Naive thymus-derived CD8-positive, alpha-beta T cell (primary cell): ENCODE data around the gene OR4X1. TPM values are rescaled to one million over a fixed set of nuclear protein-coding genes. Genes with fewer than 3 reads are reported as not detected.
"Not testable (repeated sequence)": the region's sequence is repeated elsewhere in the genome, so short reads cannot be mapped to it uniquely, and the experiment has no call there.

Source experiments
- ATAC-seq, 2 donors: fragments of 150-1000 bp; cut with Tn5 transposase in 1 of 2; sonication (Bioruptor Pico), chemical (Tn5 transposase) in 1 of 2; 1 replicate in 1 of 2; 2 replicates in 1 of 2; pipeline ENCODE4 v1.10.0; 2021; ENCODE audit warnings: mild to moderate bottlenecking in 2 of 2, moderate library complexity in 2 of 2
- POLR2A ChIA-PET: fragments of 350-600 bp; sonication (Branson Sonifier 250); formaldehyde crosslinking; loops from one replicate; lab custom pipeline; 2021; ENCODE audit warnings: antibody characterized with exemption; lab: Charles Lee
- DNase-seq, 10 donors: peaks; one replicate each; pipeline versions ENCODE4 v3.0.0 to v3.0.0-alpha.2; 2020 to 2022
- H3K27ac Mint-ChIP-seq, 10 donors: one replicate each; pipeline ENCODE4 v1.8.0; 2020 to 2022; ENCODE audit warnings: mild to moderate bottlenecking in 10 of 10, mixed read lengths in 10 of 10, moderate library complexity in 4 of 10, inconsistent platforms in 1 of 10
- H3K27me3 Mint-ChIP-seq, 5 donors: one replicate each; pipeline ENCODE4 v1.8.0; 2021 to 2022; ENCODE audit warnings: mixed read lengths in 5 of 5
- H3K36me3 Mint-ChIP-seq, 3 donors: one replicate each; pipeline ENCODE4 v1.8.0; 2020 to 2022; ENCODE audit warnings: mixed read lengths in 3 of 3, mild to moderate bottlenecking in 2 of 3, inconsistent platforms in 1 of 3
- H3K4me1 Mint-ChIP-seq, 4 donors: one replicate each; pipeline ENCODE4 v1.8.0; 2021 to 2022; ENCODE audit warnings: mixed read lengths in 4 of 4
- H3K4me3 Mint-ChIP-seq, 10 donors: one replicate each; pipeline ENCODE4 v1.8.0; 2020 to 2022; ENCODE audit warnings: mild to moderate bottlenecking in 10 of 10, mixed read lengths in 10 of 10, moderate library complexity in 6 of 10, inconsistent platforms in 1 of 10
- H3K9me3 Mint-ChIP-seq, 9 donors: one replicate each; pipeline ENCODE4 v1.8.0; 2020 to 2022; ENCODE audit warnings: mixed read lengths in 9 of 9, mild to moderate bottlenecking in 3 of 9, inconsistent platforms in 1 of 9, moderate library complexity in 1 of 9
- polyA plus RNA-seq, 3 donors: library from polyadenylated mRNA; unstranded; fragments of 300-500 nt; fragmentation: Illumina TruSeq; gene quantifications; one replicate each; pipeline ENCODE4 v1.2.3, GENCODE V29; 2021
- total RNA-seq, 8 experiments: library from RNA in 2 of 8; stranded (reverse) in 2 of 8; gene quantifications; one replicate each; pipeline ENCODE4 v1.2.3 and lab custom pipeline; 2021 to 2026

The OR4X1 gene
- total RNA-seq (not detected), polyA plus RNA-seq (not detected), total RNA-seq (lab: John Stamatoyannopoulos, UW) (0 reads per million in 6 experiments)

- ATAC-seq (no peak), DNase-seq (no peak)
- no peaks in the 10 kb centered on the region for H3K36me3 Mint-ChIP-seq
- peaks cover 0 to 2% (median 0%) of the 10 kb centered on the region in 4 donors for H3K4me1 Mint-ChIP-seq
- H3K9me3 Mint-ChIP-seq: peaks cover 0 to 18% (median 0%) of the 10 kb centered on the region in 9 donors
- no peak within 1 kb of the TSS for H3K4me3 Mint-ChIP-seq
- peaks cover 0 to 4% (median 0%) of the 10 kb centered on the region in 5 donors for H3K27me3 Mint-ChIP-seq
- H3K27ac Mint-ChIP-seq: peak within 1 kb of the TSS in 3 of 10 donors; percentile 51 to 74 (median 72)
- POLR2A ChIA-PET: no interaction called here
Measured at GRCh38 chr11:48263423-48263911, at the start of gene OR4X1. OR4X1 (plus strand) TSS chr11:48263861; CDS start chr11:48263861, 0 bp downstream.

GRCh38 chr11:48216510-48216909, 47.2 kb upstream of the OR4X1 start, which contains the start of gene OR4B1:
OR4B1 (plus strand) TSS chr11:48216810; CDS start chr11:48216810, 0 bp downstream.
- POLR2A ChIA-PET: no interaction called here
- no peak for DNase-seq
- peaks cover 0 to 17% (median 4%) of the 10 kb centered on the region in 5 donors for H3K27me3 Mint-ChIP-seq
- no peaks in the 10 kb centered on the region for H3K4me1 Mint-ChIP-seq
- H3K27ac Mint-ChIP-seq: no peak within 1 kb of the TSS
- no peak for ATAC-seq
- no peaks in the 10 kb centered on the region for H3K9me3 Mint-ChIP-seq
- no peak within 1 kb of the TSS for H3K4me3 Mint-ChIP-seq
- H3K36me3 Mint-ChIP-seq: no peaks in the 10 kb centered on the region

GRCh38 chr11:48228761-48229160, 34.9 kb upstream of the OR4X1 start:
- Mint-ChIP-seq H3K27ac (no peak overlapping the region), H3K9me3 (peaks cover 0 to 11% (median 3%) of the 10 kb centered on the region in 9 donors), H3K4me1 (no peaks in the 10 kb centered on the region), H3K27me3 (peaks cover 1 to 19% (median 6%) of the 10 kb centered on the region in 5 donors), H3K36me3 (no peaks in the 10 kb centered on the region), H3K4me3 (no peak overlapping the region)
- DNase-seq: no peak
- POLR2A ChIA-PET: no interaction called here
- no peak for ATAC-seq

- H3K4me3 Mint-ChIP-seq, H3K4me1 Mint-ChIP-seq, POLR2A ChIA-PET, DNase-seq, H3K36me3 Mint-ChIP-seq, H3K27ac Mint-ChIP-seq, ATAC-seq: not testable (repeated sequence)
- Mint-ChIP-seq H3K27me3 (peaks cover 3 to 21% (median 7%) of the 10 kb centered on the region in 5 donors), H3K9me3 (peaks cover 0 to 20% (median 3%) of the 10 kb centered on the region in 9 donors)
Measured at GRCh38 chr11:48230057-48230456, 33.6 kb upstream of the OR4X1 start.

- Mint-ChIP-seq H3K9me3 (peaks cover 0 to 19% (median 4%) of the 10 kb centered on the region in 9 donors), H3K36me3 (peaks cover 0 to 11% (median 4%) of the 10 kb centered on the region in 3 donors), H3K4me3 (no peak overlapping the region), H3K27ac (no peak overlapping the region), H3K4me1 (no peaks in the 10 kb centered on the region), H3K27me3 (peaks cover 12 to 51% (median 24%) of the 10 kb centered on the region in 5 donors)
- DNase-seq (no peak), ATAC-seq (no peak)
- POLR2A ChIA-PET: no interaction called here
Measured at GRCh38 chr11:48237727-48238126, 25.9 kb upstream of the OR4X1 start.

GRCh38 chr11:48242501-48242900, 21.2 kb upstream of the OR4X1 start:
- H3K4me1 Mint-ChIP-seq: no peaks in the 10 kb centered on the region
- H3K36me3 Mint-ChIP-seq: peaks cover 0 to 4% (median under 1%) of the 10 kb centered on the region in 3 donors
- peaks cover 17 to 54% (median 29%) of the 10 kb centered on the region in 5 donors for H3K27me3 Mint-ChIP-seq
- POLR2A ChIA-PET: no interaction called here
- no peak for ATAC-seq
- peaks cover 0 to 5% (median 0%) of the 10 kb centered on the region in 9 donors for H3K9me3 Mint-ChIP-seq
- no peak for DNase-seq
- H3K27ac Mint-ChIP-seq: no peak overlapping the region
- H3K4me3 Mint-ChIP-seq: no peak overlapping the region

GRCh38 chr11:48244804-48245203, 18.9 kb upstream of the OR4X1 start, which contains the start of gene OR4X2:
OR4X2 (plus strand) TSS chr11:48245104; CDS start chr11:48245104, 0 bp downstream.
- peaks cover 0 to 14% (median 7%) of the 10 kb centered on the region in 9 donors for H3K9me3 Mint-ChIP-seq
- POLR2A ChIA-PET: no interaction called here
- no peak within 1 kb of the TSS for H3K27ac Mint-ChIP-seq
- H3K4me3 Mint-ChIP-seq: no peak within 1 kb of the TSS
- no peak for ATAC-seq
- no peaks in the 10 kb centered on the region for H3K4me1 Mint-ChIP-seq
- no peak for DNase-seq
- peaks cover 18 to 45% (median 27%) of the 10 kb centered on the region in 5 donors for H3K27me3 Mint-ChIP-seq
- H3K36me3 Mint-ChIP-seq: peaks cover 0 to 4% (median 0%) of the 10 kb centered on the region in 3 donors

- peaks cover 4 to 20% (median 17%) of the 10 kb centered on the region in 5 donors for H3K27me3 Mint-ChIP-seq
- no peaks in the 10 kb centered on the region for H3K4me1 Mint-ChIP-seq
- H3K36me3 Mint-ChIP-seq: no peaks in the 10 kb centered on the region
- no peak for DNase-seq
- POLR2A ChIA-PET: no interaction called here
- H3K9me3 Mint-ChIP-seq: peaks cover 0 to 19% (median 8%) of the 10 kb centered on the region in 9 donors
- H3K4me3 Mint-ChIP-seq: no peak overlapping the region
- no peak for ATAC-seq
- no peak overlapping the region for H3K27ac Mint-ChIP-seq
Measured at GRCh38 chr11:48248902-48249301, 14.8 kb upstream of the OR4X1 start.

GRCh38 chr11:48261600-48261999, 2.1 kb upstream of the OR4X1 start:
- Mint-ChIP-seq H3K27me3 (peaks cover 3 to 17% (median 8%) of the 10 kb centered on the region in 5 donors), H3K27ac (no peak overlapping the region), H3K36me3 (no peaks in the 10 kb centered on the region), H3K9me3 (peaks cover 0 to 18% (median 0%) of the 10 kb centered on the region in 9 donors), H3K4me3 (no peak overlapping the region), H3K4me1 (peaks cover 0 to 2% (median 0%) of the 10 kb centered on the region in 4 donors)
- DNase-seq: no peak
- no peak for ATAC-seq
- POLR2A ChIA-PET: no interaction called here

- H3K27me3 Mint-ChIP-seq: peaks cover 0 to 18% (median 4%) of the 10 kb centered on the region in 5 donors
- DNase-seq: no peak
- ATAC-seq: no peak
- POLR2A ChIA-PET: no interaction called here
- H3K4me3 Mint-ChIP-seq: no peak overlapping the region
- no peaks in the 10 kb centered on the region for H3K9me3 Mint-ChIP-seq
- H3K36me3 Mint-ChIP-seq: no peaks in the 10 kb centered on the region
- no peaks in the 10 kb centered on the region for H3K4me1 Mint-ChIP-seq
- peak overlapping the region in 1 of 10 donors; percentile 24 for H3K27ac Mint-ChIP-seq
Measured at GRCh38 chr11:48270621-48271020, 7.0 kb downstream of the OR4X1 start.

- H3K4me1 Mint-ChIP-seq: no peaks in the 10 kb centered on the region
- ATAC-seq: no peak
- H3K9me3 Mint-ChIP-seq: no peaks in the 10 kb centered on the region
- peaks cover 0 to 18% (median 4%) of the 10 kb centered on the region in 5 donors for H3K27me3 Mint-ChIP-seq
- H3K4me3 Mint-ChIP-seq: no peak overlapping the region
- H3K27ac Mint-ChIP-seq: peak overlapping the region in 1 of 10 donors; percentile 51
- H3K36me3 Mint-ChIP-seq: no peaks in the 10 kb centered on the region
- no peak for DNase-seq
- POLR2A ChIA-PET: no interaction called here
Measured at GRCh38 chr11:48272606-48273005, 8.9 kb downstream of the OR4X1 start.

GRCh38 chr11:48305923-48306322, 42.3 kb downstream of the OR4X1 start, which contains the start of gene OR4S1:
OR4S1 (plus strand) TSS chr11:48306223; CDS start chr11:48306223, 0 bp downstream.
- Mint-ChIP-seq H3K27ac (no peak within 1 kb of the TSS), H3K27me3 (peaks cover 11 to 29% (median 14%) of the 10 kb centered on the region in 5 donors)

GRCh38 chr11:48307760-48308386, 44.2 kb downstream of the OR4X1 start:
- no peaks in the 10 kb centered on the region for H3K9me3 Mint-ChIP-seq
- POLR2A ChIA-PET: interaction anchor here (0.5 kb wide), 1 partner anchor 137 kb away, joined by 3 read pairs; no protein-coding TSS in a partner anchor
- ATAC-seq (peak; percentile 32 to 54), DNase-seq (peak; percentile 26 to 76 (median 54))
- H3K36me3 Mint-ChIP-seq: no peaks in the 10 kb centered on the region
- peaks cover 6 to 29% (median 14%) of the 10 kb centered on the region in 5 donors for H3K27me3 Mint-ChIP-seq
- H3K4me1 Mint-ChIP-seq: peaks cover 0 to 5% (median 0%) of the 10 kb centered on the region in 4 donors
- H3K27ac Mint-ChIP-seq: no peak overlapping the region
- H3K4me3 Mint-ChIP-seq: no peak overlapping the region

More at GRCh38 chr11:48305923-48306322, 42.3 kb downstream of the OR4X1 start, which contains the start of gene OR4S1:
- DNase-seq: no peak
- Mint-ChIP-seq H3K4me3 (no peak within 1 kb of the TSS), H3K9me3 (peaks cover 0 to 7% (median 3%) of the 10 kb centered on the region in 9 donors), H3K36me3 (no peaks in the 10 kb centered on the region), H3K4me1 (peaks cover 0 to 5% (median 0%) of the 10 kb centered on the region in 4 donors)
- no peak for ATAC-seq
- POLR2A ChIA-PET: no interaction called here
